ENCODE measurements around the gene SECTM1. TPM values are rescaled to one million over a fixed set of nuclear protein-coding genes. Genes with fewer than 3 reads are reported as not detected.

Gene SECTM1
- total RNA-seq, 1 experiment from 2014 or later: 61.7 TPM

DNA sequence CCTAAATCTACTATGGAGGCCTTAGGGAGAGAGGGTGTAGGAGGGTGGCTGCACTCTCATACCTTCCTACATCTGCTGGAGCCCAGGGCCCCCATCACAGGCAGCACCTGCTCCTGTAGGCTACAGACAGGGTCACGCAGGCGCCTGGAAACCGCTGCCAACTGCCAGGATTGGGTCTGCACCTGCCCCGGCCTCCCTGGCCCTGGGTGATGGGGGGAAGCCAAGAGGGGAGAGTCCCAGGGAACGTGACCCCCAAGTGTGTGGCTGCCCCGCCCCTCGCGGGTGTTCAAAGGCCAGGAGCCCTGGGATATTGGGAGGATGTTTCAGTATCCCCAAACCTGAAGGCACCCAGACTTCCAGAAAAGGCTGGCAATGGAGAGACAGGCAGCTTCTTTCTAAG is 19.9 kb upstream of the SECTM1 start:
- Histone ChIP-seq H3K9me2 (replicated peaks; ENCODE audit: low read length) (no peaks in the 10 kb centered on the region), H3K36me3 (ENCODE audit: low read depth, low read length) (no peaks in the 10 kb centered on the region), H3K27me3 (ENCODE audit: low read length) (no peaks in the 10 kb centered on the region), H3K4me3 (ENCODE audit: low read length) (no peak overlapping the region), H3F3A (ENCODE audit: low read length, unreplicated experiment) (no peaks in the 10 kb centered on the region), H4K20me1 (ENCODE audit: low read length) (no peaks in the 10 kb centered on the region), H3K9ac (ENCODE audit: low read length) (no peak overlapping the region), H3K27ac (ENCODE audit: low read length) (no peak overlapping the region), H2AFZ (ENCODE audit: low read length) (no peak overlapping the region), H3K4me1 (ENCODE audit: insufficient read depth, low read length) (peaks cover 11% of the 10 kb centered on the region), H3K4me2 (ENCODE audit: low read length) (no peak overlapping the region), H3K9me3 (ENCODE audit: low read length) (no peaks in the 10 kb centered on the region), H3K79me2 (ENCODE audit: low read length) (no peaks in the 10 kb centered on the region)
- DNase-seq (no peak), ATAC-seq (no peak)
- TF ChIP-seq EZH2 (IDR thresholded peaks at IDR 0.05; ENCODE audit: low read length, unreplicated experiment): no peak
- TF ChIP-seq EZH2phosphoT487 (IDR thresholded peaks at IDR 0.05; ENCODE audit: borderline replicate concordance, low read length): no peak
- ChIA-PET POLR2A (ENCODE audit: unreplicated experiment) (no interaction called here), CTCF (no interaction called here)
- intact Hi-C loops (cut with micrococcal nuclease): loop anchor here (5.0 to 10.0 kb wide), 4 partner anchors 59 to 199 kb away; partner anchors contain the start of genes CYBC1 and NARF
- no TSS peak for BruUV-seq (replicated peaks)

DNA sequence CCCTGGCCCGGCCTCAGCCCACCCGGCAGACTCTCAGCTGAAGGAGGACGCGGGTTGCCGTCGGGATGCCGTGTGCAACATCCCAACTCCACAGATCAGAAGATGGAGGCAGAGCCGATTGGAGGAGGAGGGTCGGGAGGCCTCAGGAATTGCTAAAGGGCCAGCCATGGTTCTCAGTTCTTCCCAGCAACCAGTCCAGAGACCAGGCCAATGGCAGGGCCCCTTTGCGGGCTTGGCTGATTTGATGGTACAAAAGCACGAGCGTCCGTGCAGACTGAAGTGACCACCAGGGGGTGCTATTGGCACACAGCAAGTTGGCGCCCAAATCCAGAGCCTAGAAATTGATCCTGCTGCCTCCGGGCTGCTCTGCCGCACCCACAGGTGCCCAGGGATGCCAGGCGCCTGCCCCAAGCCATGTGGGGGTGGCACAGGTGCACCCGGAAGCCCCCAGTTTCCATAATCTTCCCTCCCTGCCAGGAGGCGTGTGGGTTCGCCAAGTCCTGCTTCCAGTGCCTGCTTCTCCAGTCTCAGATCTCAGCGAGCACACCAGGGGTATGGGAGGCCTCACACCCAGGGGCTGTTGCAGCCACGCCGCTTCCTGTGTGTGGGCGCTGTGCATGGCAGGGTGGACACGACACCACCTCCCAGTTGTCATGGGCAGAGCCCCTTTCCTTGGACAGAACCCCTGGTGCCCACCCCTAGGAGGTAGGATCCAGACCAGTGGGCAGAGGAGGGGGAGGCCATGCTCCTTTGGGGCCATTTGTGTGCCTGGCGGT is 18.3 kb upstream of the SECTM1 start:
- peaks cover 11% of the 10 kb centered on the region for H3K4me1 ChIP-seq (ENCODE audit: insufficient read depth, low read length)
- no peaks in the 10 kb centered on the region for H3K79me2 ChIP-seq (ENCODE audit: low read length)
- no peaks in the 10 kb centered on the region for H3K9me2 ChIP-seq (replicated peaks; ENCODE audit: low read length)
- BruUV-seq (replicated peaks): no TSS peak
- H3K27me3 ChIP-seq (ENCODE audit: low read length): no peaks in the 10 kb centered on the region
- peak overlapping the region; percentile 52; the same call in 1 of the 2 replicates for H2AFZ ChIP-seq (ENCODE audit: low read length)
- no peak overlapping the region for H3K9ac ChIP-seq (ENCODE audit: low read length)
- POLR2A ChIA-PET (ENCODE audit: unreplicated experiment): no interaction called here
- H3F3A ChIP-seq (ENCODE audit: low read length, unreplicated experiment): no peaks in the 10 kb centered on the region
- H3K27ac ChIP-seq (ENCODE audit: low read length): no peak overlapping the region
- CTCF ChIA-PET: no interaction called here
- peak; percentile 91 for DNase-seq
- H3K9me3 ChIP-seq (ENCODE audit: low read length): no peaks in the 10 kb centered on the region
- H3K4me3 ChIP-seq (ENCODE audit: low read length): no peak overlapping the region
- TF ChIP-seq EZH2phosphoT487 (IDR thresholded peaks at IDR 0.05; ENCODE audit: borderline replicate concordance, low read length): no peak
- TF ChIP-seq, protein P1, sequence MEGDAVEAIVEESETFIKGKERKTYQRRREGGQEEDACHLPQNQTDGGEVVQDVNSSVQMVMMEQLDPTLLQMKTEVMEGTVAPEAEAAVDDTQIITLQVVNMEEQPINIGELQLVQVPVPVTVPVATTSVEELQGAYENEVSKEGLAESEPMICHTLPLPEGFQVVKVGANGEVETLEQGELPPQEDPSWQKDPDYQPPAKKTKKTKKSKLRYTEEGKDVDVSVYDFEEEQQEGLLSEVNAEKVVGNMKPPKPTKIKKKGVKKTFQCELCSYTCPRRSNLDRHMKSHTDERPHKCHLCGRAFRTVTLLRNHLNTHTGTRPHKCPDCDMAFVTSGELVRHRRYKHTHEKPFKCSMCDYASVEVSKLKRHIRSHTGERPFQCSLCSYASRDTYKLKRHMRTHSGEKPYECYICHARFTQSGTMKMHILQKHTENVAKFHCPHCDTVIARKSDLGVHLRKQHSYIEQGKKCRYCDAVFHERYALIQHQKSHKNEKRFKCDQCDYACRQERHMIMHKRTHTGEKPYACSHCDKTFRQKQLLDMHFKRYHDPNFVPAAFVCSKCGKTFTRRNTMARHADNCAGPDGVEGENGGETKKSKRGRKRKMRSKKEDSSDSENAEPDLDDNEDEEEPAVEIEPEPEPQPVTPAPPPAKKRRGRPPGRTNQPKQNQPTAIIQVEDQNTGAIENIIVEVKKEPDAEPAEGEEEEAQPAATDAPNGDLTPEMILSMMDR (conservative IDR thresholded peaks at IDR 0.05; ENCODE audit: low read depth, low read length): peak; percentile 95
- ATAC-seq: peak; percentile 85
- H3K36me3 ChIP-seq (ENCODE audit: low read depth, low read length): no peaks in the 10 kb centered on the region
- no peaks in the 10 kb centered on the region for H4K20me1 ChIP-seq (ENCODE audit: low read length)
- intact Hi-C loops (cut with micrococcal nuclease): loop anchor here (5.0 to 10.0 kb wide), 4 partner anchors 60 to 200 kb away; partner anchors contain the start of genes CYBC1 and NARF
- peak overlapping the region; percentile 36; the same call in 1 of the 2 replicates for H3K4me2 ChIP-seq (ENCODE audit: low read length)

DNA sequence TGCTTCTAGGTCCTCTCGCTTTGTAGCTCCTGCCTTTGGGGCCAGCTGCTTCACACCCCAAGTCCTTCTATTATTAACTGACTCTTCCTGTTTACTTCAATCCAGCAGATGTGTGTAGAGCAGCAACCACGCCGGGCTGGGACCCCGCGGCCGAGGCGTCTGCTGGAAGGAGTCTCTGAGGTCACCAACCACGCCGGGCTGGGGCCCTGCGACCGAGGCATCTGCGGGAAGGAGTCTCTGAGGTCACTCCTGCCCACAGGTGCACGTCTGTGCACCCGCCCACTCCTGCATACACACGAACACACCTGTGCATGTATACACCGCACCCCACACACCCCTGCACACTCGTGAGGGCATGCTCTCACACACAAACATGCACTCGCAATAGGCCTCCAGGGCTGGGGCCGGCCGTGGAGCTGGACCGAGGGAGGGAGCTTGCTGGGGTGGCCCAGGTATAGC is 17.7 kb upstream of the SECTM1 start:
- Histone ChIP-seq H3K9ac (ENCODE audit: low read length) (no peak overlapping the region), H2AFZ (ENCODE audit: low read length) (no peak overlapping the region), H3K9me2 (replicated peaks; ENCODE audit: low read length) (no peaks in the 10 kb centered on the region), H3K36me3 (ENCODE audit: low read depth, low read length) (no peaks in the 10 kb centered on the region), H4K20me1 (ENCODE audit: low read length) (no peaks in the 10 kb centered on the region), H3K9me3 (ENCODE audit: low read length) (no peaks in the 10 kb centered on the region), H3K4me1 (ENCODE audit: insufficient read depth, low read length) (peaks cover 14% of the 10 kb centered on the region), H3K4me3 (ENCODE audit: low read length) (no peak overlapping the region), H3K27me3 (ENCODE audit: low read length) (no peaks in the 10 kb centered on the region), H3F3A (ENCODE audit: low read length, unreplicated experiment) (no peaks in the 10 kb centered on the region), H3K79me2 (ENCODE audit: low read length) (no peaks in the 10 kb centered on the region), H3K4me2 (ENCODE audit: low read length) (no peak overlapping the region), H3K27ac (ENCODE audit: low read length) (no peak overlapping the region)
- TF ChIP-seq EZH2phosphoT487 (IDR thresholded peaks at IDR 0.05; ENCODE audit: borderline replicate concordance, low read length) (no peak), EZH2 (IDR thresholded peaks at IDR 0.05; ENCODE audit: low read length, unreplicated experiment) (no peak)
- TF ChIP-seq, protein P1 (conservative IDR thresholded peaks at IDR 0.05; ENCODE audit: low read depth, low read length): no peak
- CTCF ChIA-PET: no interaction called here
- DNase-seq (no peak), ATAC-seq (no peak)
- POLR2A ChIA-PET (ENCODE audit: unreplicated experiment): no interaction called here
- intact Hi-C loops (cut with micrococcal nuclease): loop anchor here (5.0 to 10.0 kb wide), 4 partner anchors 61 to 201 kb away; partner anchors contain the start of genes CYBC1 and NARF
- no TSS peak for BruUV-seq (replicated peaks)

Data from PC-3 (cell line).